HEK293 (cell line): ENCODE data around the gene SHMT2.

Experiments used
- ZNF354C ChIP-seq: fragments of 450-650 bp; formaldehyde crosslinking; IDR thresholded peaks from 2 replicates; pipeline ENCODE4 v1.5.1; 2016; ENCODE audit warnings: missing biosample characterization, missing genetic modification characterization, low read depth, borderline replicate concordance
- ZNF660 ChIP-seq: fragments of 450-650 bp; IDR thresholded peaks from 2 replicates; pipeline ENCODE4 v1.5.1; 2018; ENCODE audit warnings: missing biosample characterization, mild to moderate bottlenecking, missing genetic modification characterization
- ZNF830 ChIP-seq: fragments of 450-650 bp; IDR thresholded peaks from 2 replicates; pipeline ENCODE4 v1.5.0; 2018; ENCODE audit warnings: missing biosample characterization, missing genetic modification characterization, low read depth, mild to moderate bottlenecking, moderate library complexity
- TF ChIP-seq, protein P1 (sequence below): IDR thresholded peaks from 2 replicates; pipeline ENCODE4 v1.6.1; 2011; ENCODE audit warnings: mild to moderate bottlenecking, low read depth, low read length, borderline replicate concordance
- TF ChIP-seq, protein P2 (sequence below): fragments of 450-650 bp; formaldehyde crosslinking; optimal IDR thresholded peaks from 2 replicates; pipeline ENCODE3; 2016; ENCODE audit warnings: missing biosample characterization, mild to moderate bottlenecking, missing genetic modification characterization
- TF ChIP-seq, protein P3 (sequence below): fragments of 450-650 bp; formaldehyde crosslinking; IDR thresholded peaks from 2 replicates; pipeline ENCODE4 v1.5.1; 2016; ENCODE audit warnings: missing biosample characterization, missing genetic modification characterization
- TF ChIP-seq, protein P4 (sequence below): fragments of 450-650 bp; formaldehyde crosslinking; IDR thresholded peaks from 2 replicates; pipeline ENCODE4 v1.5.1; 2016; ENCODE audit warnings: missing biosample characterization, missing genetic modification characterization

GRCh38 chr12:57236201-57236924 is 6.9 kb downstream of the SHMT2 start:
- TF ChIP-seq ZNF354C = no peak
- no peak for TF ChIP-seq ZNF830
- TF ChIP-seq, protein P1, sequence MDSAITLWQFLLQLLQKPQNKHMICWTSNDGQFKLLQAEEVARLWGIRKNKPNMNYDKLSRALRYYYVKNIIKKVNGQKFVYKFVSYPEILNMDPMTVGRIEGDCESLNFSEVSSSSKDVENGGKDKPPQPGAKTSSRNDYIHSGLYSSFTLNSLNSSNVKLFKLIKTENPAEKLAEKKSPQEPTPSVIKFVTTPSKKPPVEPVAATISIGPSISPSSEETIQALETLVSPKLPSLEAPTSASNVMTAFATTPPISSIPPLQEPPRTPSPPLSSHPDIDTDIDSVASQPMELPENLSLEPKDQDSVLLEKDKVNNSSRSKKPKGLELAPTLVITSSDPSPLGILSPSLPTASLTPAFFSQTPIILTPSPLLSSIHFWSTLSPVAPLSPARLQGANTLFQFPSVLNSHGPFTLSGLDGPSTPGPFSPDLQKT = no peak
- TF ChIP-seq, protein P2, sequence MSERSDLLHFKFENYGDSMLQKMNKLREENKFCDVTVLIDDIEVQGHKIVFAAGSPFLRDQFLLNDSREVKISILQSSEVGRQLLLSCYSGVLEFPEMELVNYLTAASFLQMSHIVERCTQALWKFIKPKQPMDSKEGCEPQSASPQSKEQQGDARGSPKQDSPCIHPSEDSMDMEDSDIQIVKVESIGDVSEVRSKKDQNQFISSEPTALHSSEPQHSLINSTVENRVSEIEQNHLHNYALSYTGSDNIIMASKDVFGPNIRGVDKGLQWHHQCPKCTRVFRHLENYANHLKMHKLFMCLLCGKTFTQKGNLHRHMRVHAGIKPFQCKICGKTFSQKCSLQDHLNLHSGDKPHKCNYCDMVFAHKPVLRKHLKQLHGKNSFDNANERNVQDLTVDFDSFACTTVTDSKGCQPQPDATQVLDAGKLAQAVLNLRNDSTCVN (tag by site-specific recombination) = no peak
- TF ChIP-seq, protein P3, sequence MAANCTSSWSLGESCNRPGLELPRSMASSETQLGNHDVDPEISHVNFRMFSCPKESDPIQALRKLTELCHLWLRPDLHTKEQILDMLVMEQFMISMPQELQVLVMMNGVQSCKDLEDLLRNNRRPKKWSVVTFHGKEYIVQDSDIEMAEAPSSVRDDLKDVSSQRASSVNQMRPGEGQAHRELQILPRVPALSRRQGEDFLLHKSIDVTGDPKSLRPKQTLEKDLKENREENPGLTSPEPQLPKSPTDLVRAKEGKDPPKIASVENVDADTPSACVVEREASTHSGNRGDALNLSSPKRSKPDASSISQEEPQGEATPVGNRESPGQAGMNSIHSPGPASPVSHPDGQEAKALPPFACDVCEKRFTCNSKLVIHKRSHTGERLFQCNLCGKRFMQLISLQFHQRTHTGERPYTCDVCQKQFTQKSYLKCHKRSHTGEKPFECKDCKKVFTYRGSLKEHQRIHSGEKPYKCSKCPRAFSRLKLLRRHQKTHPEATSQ = no peak
- TF ChIP-seq, protein P4, sequence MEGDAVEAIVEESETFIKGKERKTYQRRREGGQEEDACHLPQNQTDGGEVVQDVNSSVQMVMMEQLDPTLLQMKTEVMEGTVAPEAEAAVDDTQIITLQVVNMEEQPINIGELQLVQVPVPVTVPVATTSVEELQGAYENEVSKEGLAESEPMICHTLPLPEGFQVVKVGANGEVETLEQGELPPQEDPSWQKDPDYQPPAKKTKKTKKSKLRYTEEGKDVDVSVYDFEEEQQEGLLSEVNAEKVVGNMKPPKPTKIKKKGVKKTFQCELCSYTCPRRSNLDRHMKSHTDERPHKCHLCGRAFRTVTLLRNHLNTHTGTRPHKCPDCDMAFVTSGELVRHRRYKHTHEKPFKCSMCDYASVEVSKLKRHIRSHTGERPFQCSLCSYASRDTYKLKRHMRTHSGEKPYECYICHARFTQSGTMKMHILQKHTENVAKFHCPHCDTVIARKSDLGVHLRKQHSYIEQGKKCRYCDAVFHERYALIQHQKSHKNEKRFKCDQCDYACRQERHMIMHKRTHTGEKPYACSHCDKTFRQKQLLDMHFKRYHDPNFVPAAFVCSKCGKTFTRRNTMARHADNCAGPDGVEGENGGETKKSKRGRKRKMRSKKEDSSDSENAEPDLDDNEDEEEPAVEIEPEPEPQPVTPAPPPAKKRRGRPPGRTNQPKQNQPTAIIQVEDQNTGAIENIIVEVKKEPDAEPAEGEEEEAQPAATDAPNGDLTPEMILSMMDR (tag by site-specific recombination) = no peak
- TF ChIP-seq ZNF660 (tag by site-specific recombination) = no peak
